Measurements from ENCODE around the gene PITRM1.

PITRM1 gene

DNA sequence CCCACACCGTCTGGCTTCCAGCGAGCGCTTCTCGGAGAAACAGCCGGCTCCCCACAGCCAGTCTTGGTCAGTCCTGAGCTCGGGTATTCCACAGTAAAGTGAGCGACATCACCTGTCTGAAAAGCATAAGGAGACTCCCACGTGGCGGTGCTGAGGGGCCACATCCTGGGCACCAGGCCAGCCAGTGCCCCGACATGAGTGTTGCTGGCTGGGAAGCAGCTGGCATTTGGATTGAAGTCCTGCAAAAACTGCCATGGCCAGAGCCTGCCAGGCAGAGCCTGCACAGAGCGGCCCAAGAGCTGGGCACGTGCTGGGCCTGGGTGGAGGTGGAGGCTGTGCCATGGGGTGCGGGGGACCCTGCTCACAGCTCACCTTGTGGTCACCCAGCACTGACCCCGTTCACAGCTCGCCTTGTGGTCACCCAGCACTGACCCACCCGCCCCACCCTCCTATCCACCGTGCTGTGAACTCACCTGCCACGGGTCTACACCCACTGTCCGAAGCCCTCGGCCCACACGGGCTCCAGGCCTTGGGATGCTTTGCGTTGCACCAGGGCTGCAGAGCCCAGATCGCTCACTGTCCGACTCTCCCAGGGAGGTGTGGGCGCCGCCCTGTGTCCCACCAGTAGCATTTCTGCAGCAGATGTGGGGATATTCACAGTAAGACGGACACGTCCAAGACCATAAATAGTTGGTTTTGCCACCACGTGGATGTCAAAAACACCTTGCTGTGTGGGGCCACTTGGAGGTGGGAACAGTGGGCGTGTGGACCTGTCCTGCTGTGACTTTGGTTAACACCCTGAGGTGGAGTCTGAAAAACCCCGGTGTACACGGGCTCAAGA is 48.8 kb downstream of the PITRM1 start:
- TF ChIP-seq CREB1 (IDR thresholded peaks at IDR 0.05; ENCODE audit: low read depth) (no peak), FOXM1 (IDR thresholded peaks at IDR 0.05; ENCODE audit: borderline replicate concordance, low read depth) (no peak), NFIC (IDR thresholded peaks at IDR 0.05) (no peak), RAD21 (IDR thresholded peaks at IDR 0.05; ENCODE audit: low read depth) (no peak), ZBTB7A (IDR thresholded peaks at IDR 0.05; ENCODE audit: low read depth) (no peak), EP300 (IDR thresholded peaks at IDR 0.05; ENCODE audit: borderline replicate concordance) (no peak), EGR1 (IDR thresholded peaks at IDR 0.05) (no peak), TAF1 (IDR thresholded peaks at IDR 0.05; ENCODE audit: low read depth) (no peak), TCF12 (IDR thresholded peaks at IDR 0.05; ENCODE audit: low read depth) (no peak), TEAD4 (IDR thresholded peaks at IDR 0.05) (no peak), YY1 (IDR thresholded peaks at IDR 0.05; ENCODE audit: low read depth) (no peak), MAX (IDR thresholded peaks at IDR 0.05) (no peak), CEBPB (IDR thresholded peaks at IDR 0.05) (no peak)
- TF ChIP-seq, protein P1, sequence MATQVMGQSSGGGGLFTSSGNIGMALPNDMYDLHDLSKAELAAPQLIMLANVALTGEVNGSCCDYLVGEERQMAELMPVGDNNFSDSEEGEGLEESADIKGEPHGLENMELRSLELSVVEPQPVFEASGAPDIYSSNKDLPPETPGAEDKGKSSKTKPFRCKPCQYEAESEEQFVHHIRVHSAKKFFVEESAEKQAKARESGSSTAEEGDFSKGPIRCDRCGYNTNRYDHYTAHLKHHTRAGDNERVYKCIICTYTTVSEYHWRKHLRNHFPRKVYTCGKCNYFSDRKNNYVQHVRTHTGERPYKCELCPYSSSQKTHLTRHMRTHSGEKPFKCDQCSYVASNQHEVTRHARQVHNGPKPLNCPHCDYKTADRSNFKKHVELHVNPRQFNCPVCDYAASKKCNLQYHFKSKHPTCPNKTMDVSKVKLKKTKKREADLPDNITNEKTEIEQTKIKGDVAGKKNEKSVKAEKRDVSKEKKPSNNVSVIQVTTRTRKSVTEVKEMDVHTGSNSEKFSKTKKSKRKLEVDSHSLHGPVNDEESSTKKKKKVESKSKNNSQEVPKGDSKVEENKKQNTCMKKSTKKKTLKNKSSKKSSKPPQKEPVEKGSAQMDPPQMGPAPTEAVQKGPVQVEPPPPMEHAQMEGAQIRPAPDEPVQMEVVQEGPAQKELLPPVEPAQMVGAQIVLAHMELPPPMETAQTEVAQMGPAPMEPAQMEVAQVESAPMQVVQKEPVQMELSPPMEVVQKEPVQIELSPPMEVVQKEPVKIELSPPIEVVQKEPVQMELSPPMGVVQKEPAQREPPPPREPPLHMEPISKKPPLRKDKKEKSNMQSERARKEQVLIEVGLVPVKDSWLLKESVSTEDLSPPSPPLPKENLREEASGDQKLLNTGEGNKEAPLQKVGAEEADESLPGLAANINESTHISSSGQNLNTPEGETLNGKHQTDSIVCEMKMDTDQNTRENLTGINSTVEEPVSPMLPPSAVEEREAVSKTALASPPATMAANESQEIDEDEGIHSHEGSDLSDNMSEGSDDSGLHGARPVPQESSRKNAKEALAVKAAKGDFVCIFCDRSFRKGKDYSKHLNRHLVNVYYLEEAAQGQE (IDR thresholded peaks at IDR 0.05; ENCODE audit: low read depth), result no peak
- TF ChIP-seq, protein P2, sequence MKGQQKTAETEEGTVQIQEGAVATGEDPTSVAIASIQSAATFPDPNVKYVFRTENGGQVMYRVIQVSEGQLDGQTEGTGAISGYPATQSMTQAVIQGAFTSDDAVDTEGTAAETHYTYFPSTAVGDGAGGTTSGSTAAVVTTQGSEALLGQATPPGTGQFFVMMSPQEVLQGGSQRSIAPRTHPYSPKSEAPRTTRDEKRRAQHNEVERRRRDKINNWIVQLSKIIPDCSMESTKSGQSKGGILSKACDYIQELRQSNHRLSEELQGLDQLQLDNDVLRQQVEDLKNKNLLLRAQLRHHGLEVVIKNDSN (IDR thresholded peaks at IDR 0.05), result no peak

- TF ChIP-seq NFIC (IDR thresholded peaks at IDR 0.05), result no peak
- TF ChIP-seq FOXM1 (IDR thresholded peaks at IDR 0.05; ENCODE audit: borderline replicate concordance, low read depth), result no peak
- TF ChIP-seq TCF12 (IDR thresholded peaks at IDR 0.05; ENCODE audit: low read depth), result no peak
- no peak for TF ChIP-seq YY1 (IDR thresholded peaks at IDR 0.05; ENCODE audit: low read depth)
- no peak for TF ChIP-seq TEAD4 (IDR thresholded peaks at IDR 0.05)
- TF ChIP-seq TAF1 (IDR thresholded peaks at IDR 0.05; ENCODE audit: low read depth), result no peak
- no peak for TF ChIP-seq RAD21 (IDR thresholded peaks at IDR 0.05; ENCODE audit: low read depth)
- TF ChIP-seq MAX (IDR thresholded peaks at IDR 0.05), result no peak
- TF ChIP-seq, protein P1 (IDR thresholded peaks at IDR 0.05; ENCODE audit: low read depth), result no peak
These were observed 49.9 kb downstream of the PITRM1 start for GRCh38 chr10:3122486-3123205.

DNA sequence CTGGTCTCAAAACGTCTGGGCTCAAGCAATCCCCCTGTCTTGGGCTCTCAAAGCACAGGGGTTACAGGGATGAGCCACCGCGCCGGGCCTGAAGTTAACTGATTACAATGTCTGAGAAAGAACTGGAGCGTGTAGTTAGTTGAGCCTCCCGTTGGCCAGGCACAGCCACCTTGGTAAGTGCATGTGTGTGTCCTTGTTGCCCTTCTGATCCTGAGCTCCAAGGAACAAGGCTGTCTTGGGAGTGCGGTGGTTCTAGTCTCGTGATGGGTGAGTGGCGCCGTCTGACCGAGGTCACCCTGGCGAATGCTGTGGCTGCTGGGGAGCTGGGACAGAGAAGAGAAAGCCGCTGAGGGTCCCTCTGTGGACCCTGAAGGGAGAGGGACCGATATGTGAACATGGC is 50.5 kb downstream of the PITRM1 start:
- TF ChIP-seq EGR1 (IDR thresholded peaks at IDR 0.05) (no peak), TAF1 (IDR thresholded peaks at IDR 0.05; ENCODE audit: low read depth) (no peak), FOXM1 (IDR thresholded peaks at IDR 0.05; ENCODE audit: borderline replicate concordance, low read depth) (no peak)
- TF ChIP-seq, protein P1 (IDR thresholded peaks at IDR 0.05; ENCODE audit: low read depth), result no peak
- TF ChIP-seq, protein P2 (IDR thresholded peaks at IDR 0.05), result no peak

DNA sequence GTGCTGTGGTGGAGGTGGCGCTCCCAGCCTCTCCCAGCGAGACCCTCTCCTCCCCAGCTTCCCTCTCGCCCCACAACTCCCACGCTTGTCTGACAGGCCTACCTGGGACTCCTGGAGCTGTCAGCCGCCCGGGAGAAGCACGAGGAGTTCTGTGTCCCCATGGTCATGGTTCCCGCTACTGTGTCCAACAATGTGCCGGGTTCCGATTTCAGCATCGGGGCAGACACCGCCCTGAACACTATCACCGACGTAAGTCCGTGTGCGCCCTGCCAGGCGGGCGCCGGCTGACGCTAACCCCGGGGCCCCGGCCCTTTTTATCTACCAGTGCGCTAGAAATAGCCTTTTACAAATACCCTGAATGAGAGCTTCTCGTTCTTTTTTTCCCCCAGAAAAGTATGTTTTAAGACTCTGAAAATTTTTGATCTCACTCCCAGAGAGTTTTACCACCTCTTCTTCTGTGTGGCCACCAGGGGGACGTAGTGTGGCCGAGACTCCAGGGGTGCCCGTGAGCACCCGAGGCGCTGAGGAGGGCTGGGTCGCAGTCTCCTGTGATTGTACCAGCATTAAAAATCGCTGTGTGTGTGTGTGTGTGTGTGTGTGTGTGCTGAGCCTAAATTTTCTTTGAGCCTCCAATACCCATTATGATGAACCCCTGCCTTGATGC is 52.7 kb downstream of the PITRM1 start:
- no peak for TF ChIP-seq ZBTB7A (IDR thresholded peaks at IDR 0.05; ENCODE audit: low read depth)
- TF ChIP-seq YY1 (IDR thresholded peaks at IDR 0.05; ENCODE audit: low read depth), result no peak
- TF ChIP-seq, protein P2 (IDR thresholded peaks at IDR 0.05), result no peak
- no peak for TF ChIP-seq TCF12 (IDR thresholded peaks at IDR 0.05; ENCODE audit: low read depth)
- no peak for TF ChIP-seq CREB1 (IDR thresholded peaks at IDR 0.05; ENCODE audit: low read depth)
- no peak for TF ChIP-seq FOXM1 (IDR thresholded peaks at IDR 0.05; ENCODE audit: borderline replicate concordance, low read depth)
- no peak for TF ChIP-seq TAF1 (IDR thresholded peaks at IDR 0.05; ENCODE audit: low read depth)
- no peak for TF ChIP-seq MAX (IDR thresholded peaks at IDR 0.05)
- TF ChIP-seq, protein P1 (IDR thresholded peaks at IDR 0.05; ENCODE audit: low read depth), result no peak
- no peak for TF ChIP-seq TEAD4 (IDR thresholded peaks at IDR 0.05)
- no peak for TF ChIP-seq NFIC (IDR thresholded peaks at IDR 0.05)
- TF ChIP-seq RAD21 (IDR thresholded peaks at IDR 0.05; ENCODE audit: low read depth), result no peak
- TF ChIP-seq CEBPB (IDR thresholded peaks at IDR 0.05), result no peak

All from Ishikawa (cell line).